GM23338 (cell line): ENCODE results near the gene BANP. TPM values are rescaled to one million over a fixed set of nuclear protein-coding genes. Genes with fewer than 3 reads are reported as not detected.

Source experiments
- ATAC-seq: fragments of 200-7000 bp; cut with Tn5 transposase; 3 replicates; pipeline ENCODE4 v1.9.1; 2020
- DNase-seq: peaks from one replicate; pipeline ENCODE4 v3.0.0-alpha.2; 2015; ENCODE audit warnings: low spot score
- H2AFZ ChIP-seq: fragments of 200-600 bp; sonication (generic); 2 replicates; pipeline ENCODE4 v1.8.0; 2016; ENCODE audit warnings: antibody characterized with exemption, mild to moderate bottlenecking, moderate library complexity
- H3F3A ChIP-seq: fragments of 200-600 bp; sonication (generic); replicated peaks from 2 replicates; pipeline ENCODE4 v1.8.0; 2017; ENCODE audit warnings: antibody characterized with exemption, mixed run types, low read depth
- H3K27ac ChIP-seq: fragments of 200-600 bp; sonication (generic); 2 replicates; pipeline ENCODE4 v1.6.1; 2016; ENCODE audit warnings: low read depth
- H3K27me3 ChIP-seq: fragments of 200-600 bp; sonication (generic); 2 replicates; pipeline ENCODE4 v1.8.0; 2016; ENCODE audit warnings: mild to moderate bottlenecking, mixed run types, moderate library complexity; ENCODE audit not compliant: insufficient read depth
- H3K36me3 ChIP-seq: fragments of 200-600 bp; sonication (generic); 2 replicates; pipeline ENCODE4 v1.8.0; 2016; ENCODE audit warnings: mild to moderate bottlenecking; ENCODE audit not compliant: insufficient read depth
- H3K4me1 ChIP-seq: fragments of 200-600 bp; sonication (generic); 2 replicates; pipeline ENCODE4 v1.8.0; 2016; ENCODE audit warnings: mild to moderate bottlenecking, moderate library complexity; ENCODE audit not compliant: insufficient read depth
- H3K4me2 ChIP-seq: fragments of 200-600 bp; sonication (generic); 2 replicates; pipeline ENCODE4 v1.7.1; 2017; ENCODE audit warnings: mixed run types
- H3K4me3 ChIP-seq: fragments of 200-600 bp; sonication (generic); 2 replicates; pipeline ENCODE4 v1.6.1; 2016; ENCODE audit warnings: mixed run types
- H3K79me2 ChIP-seq: fragments of 200-600 bp; sonication (generic); replicated peaks from 2 replicates; pipeline ENCODE4 v1.8.0; 2017; ENCODE audit warnings: mild to moderate bottlenecking; ENCODE audit not compliant: insufficient read depth
- H3K9me2 ChIP-seq: fragments of 200-600 bp; sonication (generic); 2 replicates; pipeline ENCODE4 v1.8.0; 2017; ENCODE audit not compliant: insufficient read depth
- H4K20me1 ChIP-seq: fragments of 200-600 bp; sonication (generic); replicated peaks from 2 replicates; pipeline ENCODE4 v1.8.0; 2017; ENCODE audit warnings: mild to moderate bottlenecking; ENCODE audit not compliant: insufficient read depth
- H3K27ac Mint-ChIP-seq: 2 replicates; pipeline ENCODE4 v1.8.0; 2020; ENCODE audit warnings: inconsistent platforms, mild to moderate bottlenecking, moderate library complexity, mixed read lengths
- H3K27me3 Mint-ChIP-seq: 3 replicates; pipeline ENCODE4 v1.8.0; 2022; ENCODE audit warnings: low read depth, mild to moderate bottlenecking, moderate library complexity, mixed read lengths, inconsistent platforms; ENCODE audit not compliant: insufficient read depth, poor library complexity
- H3K36me3 Mint-ChIP-seq: 3 replicates; pipeline ENCODE4 v1.8.0; 2021; ENCODE audit warnings: low read depth, mild to moderate bottlenecking, inconsistent platforms, moderate library complexity, mixed read lengths
- H3K4me1 Mint-ChIP-seq: 3 replicates; pipeline ENCODE4 v1.8.0; 2020; ENCODE audit warnings: mild to moderate bottlenecking, inconsistent platforms, mixed read lengths
- H3K4me3 Mint-ChIP-seq: 3 replicates; pipeline ENCODE4 v1.8.0; 2021; ENCODE audit warnings: moderate library complexity, mild to moderate bottlenecking, inconsistent platforms, mixed read lengths
- H3K9me3 Mint-ChIP-seq: 3 replicates; pipeline ENCODE4 v1.8.0; 2020; ENCODE audit warnings: moderate library complexity, mild to moderate bottlenecking, inconsistent platforms, mixed read lengths
- CTCF ChIP-seq, 2 experiments: fragments of 200-600 bp in 1 of 2; sonication (generic) in 1 of 2; conservative IDR thresholded peaks; 2 replicates each; pipeline versions ENCODE4 v1.5.1 to v1.6.1; 2016 to 2017; ENCODE audit warnings: antibody characterized with exemption in 2 of 2, low read depth in 2 of 2, mild to moderate bottlenecking in 2 of 2, moderate library complexity in 1 of 2
- JUNB ChIP-seq: IDR thresholded peaks from one replicate; pipeline ENCODE4 v1.6.1; 2016; ENCODE audit warnings: antibody characterized with exemption; ENCODE audit not compliant: unreplicated experiment
- REST ChIP-seq: IDR thresholded peaks from one replicate; pipeline ENCODE4 v1.6.1; 2018; ENCODE audit warnings: antibody characterized with exemption; ENCODE audit not compliant: unreplicated experiment
- STAT1 ChIP-seq: IDR thresholded peaks from one replicate; pipeline ENCODE4 v1.6.1; 2016; ENCODE audit warnings: antibody characterized with exemption; ENCODE audit not compliant: unreplicated experiment
- ZNF114 ChIP-seq: fragments of 250-450 bp; sonication (Bioruptor Pico); IDR thresholded peaks from 2 replicates; pipeline ENCODE4 v1.5.0; 2020; ENCODE audit warnings: mild to moderate bottlenecking, moderate library complexity
- ZNF331 ChIP-seq: fragments of 250-450 bp; sonication (Bioruptor Pico); IDR thresholded peaks from 2 replicates; pipeline ENCODE4 v1.5.0; 2020; ENCODE audit warnings: low read depth, mild to moderate bottlenecking, moderate library complexity
- ZNF462 ChIP-seq: fragments of 250-450 bp; sonication (Bioruptor Pico); IDR thresholded peaks from 2 replicates; pipeline ENCODE4 v1.5.0; 2020; ENCODE audit warnings: mild to moderate bottlenecking, moderate library complexity
- polyA plus RNA-seq: library from polyadenylated mRNA; unstranded; fragments of >200 nt; fragmentation: Nextera tagmentation; extraction: Ambion mirVana; gene quantifications from 2 replicates; pipeline ENCODE4 v1.2.1, GENCODE V29; 2016
- total RNA-seq: library from RNA; depleted of rRNA; stranded (reverse); fragments of >200 nt; shearing (Covaris generic); gene quantifications from 2 replicates; pipeline ENCODE4 v1.2.3, GENCODE V29; 2014

BANP gene
- total and polyA plus RNA-seq, 2 experiments from 2014 or later: 22.3 to 48.0 TPM

GRCh38 chr16:88066234-88066633, 115.0 kb downstream of the BANP start (continued):
- TF ChIP-seq REST: no peak
- TF ChIP-seq STAT1: no peak

- Histone ChIP-seq H4K20me1 (no peaks in the 10 kb centered on the region; the same call in 1 of the 2 replicates), H3K4me1 (no peaks in the 10 kb centered on the region), H2AFZ (no peak overlapping the region), H3K4me3 (no peak overlapping the region), H3F3A (no peaks in the 10 kb centered on the region), H3K27ac (no peak overlapping the region), H3K79me2 (peaks cover 1% of the 10 kb centered on the region), H3K9me2 (no peaks in the 10 kb centered on the region), H3K4me2 (no peak overlapping the region), H3K36me3 (no peaks in the 10 kb centered on the region), H3K27me3 (no peaks in the 10 kb centered on the region)
- no peak overlapping the region for H3K4me3 Mint-ChIP-seq
- no peak for DNase-seq
- ATAC-seq: no peak
- peaks cover 10% of the 10 kb centered on the region for H3K27me3 Mint-ChIP-seq
- H3K4me1 Mint-ChIP-seq: no peaks in the 10 kb centered on the region; the same call in 2 of the 3 replicates
- no peak overlapping the region for H3K27ac Mint-ChIP-seq
- no peaks in the 10 kb centered on the region for H3K9me3 Mint-ChIP-seq
- TF ChIP-seq STAT1 (no peak), ZNF462 (CRISPR knock-in tag) (no peak), ZNF114 (no peak), ZNF331 (no peak), REST (no peak), CTCF (conservative IDR thresholded peaks at IDR 0.05; ENCODE audit: low read depth in 2 of 2) (no peak), JUNB (no peak)
- H3K36me3 Mint-ChIP-seq: peaks cover 11% of the 10 kb centered on the region
Observed at GRCh38 chr16:88066680-88067529, 115.7 kb downstream of the BANP start.
